ENCODE results near the gene ACBD4.
A peak's percentile ranks its signal among the peaks of the same experiment; 100 is the strongest.

ACBD4 gene, protein sequence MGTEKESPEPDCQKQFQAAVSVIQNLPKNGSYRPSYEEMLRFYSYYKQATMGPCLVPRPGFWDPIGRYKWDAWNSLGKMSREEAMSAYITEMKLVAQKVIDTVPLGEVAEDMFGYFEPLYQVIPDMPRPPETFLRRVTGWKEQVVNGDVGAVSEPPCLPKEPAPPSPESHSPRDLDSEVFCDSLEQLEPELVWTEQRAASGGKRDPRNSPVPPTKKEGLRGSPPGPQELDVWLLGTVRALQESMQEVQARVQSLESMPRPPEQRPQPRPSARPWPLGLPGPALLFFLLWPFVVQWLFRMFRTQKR

DNA sequence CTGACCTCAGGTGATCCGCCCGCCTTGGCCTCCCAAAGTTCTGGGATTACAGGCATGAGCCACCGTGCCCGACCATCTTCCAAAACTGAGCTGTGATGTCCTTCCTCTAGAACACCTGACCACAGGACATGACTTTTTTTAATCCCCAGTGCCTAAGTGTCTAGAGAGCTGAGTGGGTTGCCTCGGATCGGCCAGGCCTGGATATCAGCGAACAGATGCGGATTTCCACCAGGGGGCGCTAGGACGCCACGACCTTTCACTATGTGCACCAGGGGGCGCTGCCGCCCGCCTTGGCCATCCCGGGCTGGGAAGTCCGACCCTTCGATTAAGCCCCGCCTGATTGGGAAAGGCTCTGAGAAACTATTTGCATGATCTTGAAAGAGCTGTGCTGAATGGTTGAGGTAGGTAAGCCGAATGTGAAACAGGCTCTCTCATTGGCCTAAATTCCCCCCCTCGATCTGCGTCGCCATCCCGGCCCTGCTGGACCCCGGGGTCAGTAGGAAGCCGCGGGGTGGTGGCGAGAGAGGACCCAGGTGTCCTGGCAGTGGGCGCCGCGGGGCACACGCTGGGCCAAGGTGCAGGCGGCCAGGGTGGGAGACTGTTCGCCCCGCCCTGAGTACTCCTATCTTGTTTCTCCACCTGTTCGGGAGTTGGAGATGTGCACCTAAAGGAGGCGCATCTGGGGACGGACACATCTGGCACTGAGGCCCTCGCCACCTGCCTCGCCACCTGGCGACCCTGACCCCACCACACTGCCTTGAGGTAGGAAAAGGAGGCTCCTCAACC, at the start of gene ACBD4:
Gene ACBD4, plus strand, starts transcription at position 496 of the 786 bp plus-strand sequence. CDS start 458 bp downstream, outside the sequence.
- peak; percentile 74 for DNase-seq

DNA sequence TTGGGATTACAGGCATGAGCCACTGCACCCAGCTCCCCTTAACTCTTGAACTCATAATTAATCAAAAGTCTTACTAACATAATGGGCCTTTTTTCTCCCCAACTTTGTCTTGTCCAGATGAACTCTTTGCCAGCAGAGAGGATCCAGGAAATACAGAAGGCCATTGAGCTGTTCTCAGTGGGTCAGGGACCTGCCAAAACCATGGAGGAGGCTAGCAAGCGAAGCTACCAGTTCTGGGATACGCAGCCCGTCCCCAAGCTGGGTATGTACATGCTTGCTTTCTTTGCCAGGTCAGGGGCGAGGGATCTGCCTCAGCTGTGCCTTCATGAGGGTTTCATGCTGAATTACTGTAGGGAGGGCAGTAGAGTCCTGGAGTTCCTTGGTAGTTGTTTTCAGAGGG, 49.1 kb upstream of the ACBD4 start:
- no peak for DNase-seq

DNA sequence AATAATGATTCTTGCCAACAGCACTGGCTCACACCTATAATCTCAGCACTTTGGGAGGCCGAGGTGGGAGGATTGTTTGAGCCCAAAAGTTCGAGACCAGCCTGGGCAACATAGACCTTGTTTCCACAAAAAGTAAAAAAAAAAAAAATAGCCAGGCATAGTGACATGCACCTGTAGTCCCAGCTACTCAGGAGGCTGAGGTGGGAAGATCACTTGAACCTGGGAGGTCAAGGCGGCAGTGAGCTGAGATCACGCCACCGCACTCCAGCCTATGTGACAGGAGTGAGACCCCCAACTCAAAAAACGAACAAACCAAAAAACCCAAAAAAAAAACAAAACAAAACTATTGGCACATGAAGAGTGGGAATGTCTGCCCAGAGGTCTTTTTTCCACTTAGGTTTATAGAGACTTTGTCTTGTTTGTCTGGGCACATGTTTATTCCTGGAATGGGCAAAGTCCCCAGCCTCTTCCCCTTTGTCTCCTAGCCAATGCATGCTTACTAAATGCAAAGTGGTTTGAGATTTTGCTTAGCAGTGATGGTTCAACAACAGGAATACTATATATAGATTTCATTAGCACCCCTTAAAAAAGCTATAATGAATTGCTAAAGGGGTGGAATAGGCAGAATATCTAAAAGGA, 48.5 kb upstream of the ACBD4 start:
- DNase-seq, result no peak

DNA sequence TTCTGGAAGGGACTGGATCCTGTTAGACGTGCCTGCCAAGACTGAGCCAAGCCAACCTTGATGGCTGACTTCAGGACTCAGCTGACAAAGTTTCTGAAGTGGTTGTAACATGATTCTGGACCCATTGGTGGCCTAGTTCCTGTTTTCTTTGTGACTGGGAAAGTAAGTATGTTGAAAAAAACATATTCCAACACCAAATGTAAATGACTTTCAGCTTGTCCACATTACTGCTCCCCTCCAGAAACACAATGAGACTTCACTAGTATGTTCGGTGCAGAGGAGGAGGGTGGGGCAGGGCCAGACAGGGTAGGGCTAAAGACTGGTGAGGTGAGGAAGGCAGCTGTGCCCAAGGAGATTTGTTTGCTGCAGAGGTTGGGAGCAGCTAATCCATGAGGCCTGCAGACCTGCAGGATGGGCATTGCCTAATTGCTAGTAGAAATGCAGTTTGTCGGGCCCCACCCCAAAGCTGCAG, 47.9 kb upstream of the ACBD4 start:
- no peak for DNase-seq

DNA sequence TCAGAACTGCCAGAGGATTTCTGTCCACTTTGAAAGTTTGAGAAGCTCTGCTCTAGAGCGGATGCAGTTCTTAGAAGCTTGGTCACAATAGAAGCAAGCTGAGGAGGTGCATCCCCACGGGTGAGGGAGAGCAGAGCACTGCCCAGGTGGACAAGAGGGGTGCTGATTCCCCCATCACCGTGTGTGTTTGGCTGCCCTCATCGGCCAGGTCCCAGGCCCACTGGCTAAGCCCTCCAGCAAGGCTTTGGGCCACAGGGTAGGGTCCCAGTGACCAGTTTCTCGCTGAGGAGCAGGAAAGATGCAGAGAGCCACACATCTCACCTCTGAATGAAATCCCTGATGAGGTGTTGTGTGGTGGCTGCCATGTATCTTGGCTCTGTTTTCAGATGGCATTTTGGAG, 47.5 kb upstream of the ACBD4 start:
- no peak for DNase-seq

DNA sequence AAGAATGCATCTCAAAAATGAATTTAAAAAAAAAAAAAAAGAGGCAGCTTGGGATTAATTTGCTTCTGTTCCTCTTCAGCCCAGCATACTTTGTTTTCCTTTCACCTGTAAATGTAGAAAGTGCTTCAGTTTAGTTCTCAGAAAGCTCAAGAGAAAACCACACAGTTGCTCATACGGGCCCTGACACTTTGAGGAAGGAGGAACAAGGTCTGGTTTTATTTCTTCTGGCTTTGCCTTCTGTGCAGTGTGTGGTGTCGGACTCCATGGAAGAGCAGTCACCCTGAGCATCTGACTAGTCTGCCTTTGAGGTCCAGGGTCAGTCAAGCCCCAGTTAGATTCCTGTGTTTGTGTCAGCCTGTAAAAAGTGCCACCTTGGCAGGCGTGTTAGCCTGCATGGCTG, 46.7 kb upstream of the ACBD4 start:
- no peak for DNase-seq

DNA sequence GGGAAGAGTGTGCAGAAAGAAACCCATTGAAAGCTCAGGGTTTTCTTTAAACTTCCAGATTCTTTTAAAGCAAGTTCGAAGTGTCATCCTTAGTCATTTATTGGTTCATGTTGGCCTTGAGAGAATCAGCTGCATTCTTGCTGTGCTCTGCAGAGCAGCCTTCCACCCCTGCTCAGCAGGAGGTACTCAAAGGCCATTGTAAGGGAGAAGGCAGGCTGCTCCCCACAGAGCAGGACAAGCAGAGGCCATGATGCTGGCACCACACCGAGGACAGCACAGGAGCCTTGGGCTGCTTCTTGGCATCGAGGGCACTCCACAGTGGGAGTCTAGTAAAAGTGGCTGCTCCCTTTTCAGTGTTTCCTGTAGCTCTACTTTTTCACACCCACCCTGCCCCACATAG, 44.8 kb upstream of the ACBD4 start:
- DNase-seq, result no peak

DNA sequence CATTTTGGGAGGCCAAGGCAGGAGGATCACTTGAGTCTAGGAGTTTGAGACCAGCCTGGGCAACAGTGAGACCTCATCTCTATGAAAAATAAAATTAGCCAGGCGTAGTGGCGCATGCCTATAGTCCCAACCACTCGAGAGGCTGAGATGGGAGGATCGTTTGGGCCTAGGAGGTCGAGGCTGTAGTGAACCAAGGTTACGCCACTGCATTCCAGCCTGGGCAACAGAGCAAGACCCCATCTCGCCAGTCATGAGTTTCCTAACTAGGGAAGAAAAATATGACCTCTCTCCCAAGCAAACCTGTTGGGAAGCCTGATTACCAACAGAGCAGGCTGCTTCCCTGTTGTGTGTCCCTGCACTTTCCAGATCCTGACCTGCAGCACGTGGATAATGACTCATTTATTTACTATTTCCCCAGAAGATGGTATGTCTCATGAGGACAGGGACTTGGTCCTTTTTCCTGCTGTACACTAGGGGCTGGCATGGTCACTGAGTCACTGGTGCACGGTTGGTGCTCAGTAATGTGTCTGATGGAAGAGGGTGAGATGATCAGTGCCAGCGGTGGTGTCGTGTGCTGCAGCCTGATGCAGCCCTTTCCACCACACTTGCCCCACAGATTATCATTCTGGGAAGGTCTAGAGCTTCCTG, 43.6 kb upstream of the ACBD4 start:
- DNase-seq, result no peak

DNA sequence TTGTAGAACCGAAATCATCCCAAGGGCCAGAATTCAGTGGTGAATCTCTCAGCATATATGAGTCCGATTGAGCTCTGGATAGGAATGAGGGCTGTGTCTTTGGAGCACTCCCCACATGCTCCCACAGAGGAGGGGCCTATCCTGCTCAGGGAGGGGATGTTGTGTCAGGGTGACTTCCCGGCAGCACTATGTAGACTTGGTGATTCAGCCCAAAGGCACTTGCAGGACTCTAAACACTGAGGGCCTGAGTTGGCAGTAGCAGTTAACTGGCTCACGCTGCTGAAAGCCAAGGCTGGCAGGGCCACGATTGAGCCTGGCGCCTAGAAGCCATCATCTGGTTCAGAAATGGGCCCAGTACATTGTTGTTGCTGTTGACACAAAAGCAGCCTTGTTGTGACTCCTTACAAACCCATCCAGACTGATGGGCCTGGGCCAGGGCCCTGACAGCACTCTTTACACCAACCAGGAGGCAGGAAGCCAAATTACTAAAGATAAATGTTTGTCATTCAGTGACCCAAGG, 42.5 kb upstream of the ACBD4 start:
- no peak for DNase-seq

DNA sequence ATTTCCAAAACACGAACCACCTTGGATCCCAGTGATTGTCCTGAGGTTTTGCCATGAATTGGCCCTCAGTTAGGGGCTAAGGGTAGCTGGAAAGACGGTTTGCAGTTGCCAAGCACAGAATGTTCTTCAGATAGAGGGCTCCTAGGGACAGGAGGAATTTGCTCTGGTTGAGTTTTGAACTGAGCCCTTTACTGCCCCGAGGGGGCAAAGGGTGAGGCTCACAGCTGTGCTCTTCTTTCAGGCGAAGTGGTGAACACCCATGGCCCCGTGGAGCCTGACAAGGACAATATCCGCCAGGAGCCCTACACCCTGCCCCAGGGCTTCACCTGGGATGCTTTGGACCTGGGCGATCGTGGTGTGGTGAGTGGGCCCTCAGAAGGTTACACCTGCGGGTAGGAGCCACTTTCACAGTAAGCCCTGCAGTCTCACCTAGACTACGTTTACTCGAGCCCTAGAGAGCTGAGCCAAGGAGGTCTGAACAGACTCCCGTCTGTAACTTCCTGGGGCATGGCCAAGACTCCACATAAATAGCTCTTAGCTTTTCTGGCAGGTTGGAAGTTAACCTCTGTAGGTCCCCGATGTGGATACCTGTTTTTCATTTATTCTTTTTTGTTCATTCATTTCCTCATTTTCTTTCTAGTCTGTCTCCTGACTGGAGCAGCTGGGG, 41.9 kb upstream of the ACBD4 start:
- no peak for DNase-seq

DNA sequence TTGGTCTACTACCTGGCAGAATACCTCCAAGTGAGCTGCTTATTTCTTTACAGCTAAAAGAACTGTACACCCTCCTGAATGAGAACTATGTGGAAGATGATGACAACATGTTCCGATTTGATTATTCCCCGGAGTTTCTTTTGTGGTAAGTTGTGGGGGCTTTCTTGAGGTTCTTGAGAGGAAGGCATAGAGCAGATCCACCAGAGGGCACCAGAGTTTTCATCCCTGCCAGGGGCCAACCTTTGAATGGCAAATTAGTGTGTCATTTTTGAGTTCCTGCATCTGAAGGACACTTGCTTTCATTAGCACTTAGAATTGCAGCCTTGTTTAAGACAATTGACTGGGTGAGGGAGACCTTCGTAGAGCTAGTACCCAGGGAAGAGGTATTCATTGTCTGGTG, 39.3 kb upstream of the ACBD4 start:
- no peak for DNase-seq

DNA sequence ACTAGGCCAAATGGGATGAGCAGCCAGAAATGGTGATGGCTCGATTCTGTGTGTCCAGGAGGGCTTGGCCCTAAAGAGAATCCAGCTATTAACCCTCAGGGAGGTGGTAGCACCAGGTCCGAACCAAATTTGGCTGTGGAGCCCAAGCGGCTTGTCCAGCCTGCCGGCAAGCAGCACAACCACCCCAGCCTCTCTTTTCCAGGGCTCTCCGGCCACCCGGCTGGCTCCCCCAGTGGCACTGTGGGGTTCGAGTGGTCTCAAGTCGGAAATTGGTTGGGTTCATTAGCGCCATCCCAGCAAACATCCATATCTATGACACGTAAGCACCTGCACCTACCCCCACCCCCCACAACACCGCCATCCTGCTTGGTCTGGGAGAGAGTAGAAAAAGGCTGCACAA, 38.6 kb upstream of the ACBD4 start:
- no peak for DNase-seq

DNA sequence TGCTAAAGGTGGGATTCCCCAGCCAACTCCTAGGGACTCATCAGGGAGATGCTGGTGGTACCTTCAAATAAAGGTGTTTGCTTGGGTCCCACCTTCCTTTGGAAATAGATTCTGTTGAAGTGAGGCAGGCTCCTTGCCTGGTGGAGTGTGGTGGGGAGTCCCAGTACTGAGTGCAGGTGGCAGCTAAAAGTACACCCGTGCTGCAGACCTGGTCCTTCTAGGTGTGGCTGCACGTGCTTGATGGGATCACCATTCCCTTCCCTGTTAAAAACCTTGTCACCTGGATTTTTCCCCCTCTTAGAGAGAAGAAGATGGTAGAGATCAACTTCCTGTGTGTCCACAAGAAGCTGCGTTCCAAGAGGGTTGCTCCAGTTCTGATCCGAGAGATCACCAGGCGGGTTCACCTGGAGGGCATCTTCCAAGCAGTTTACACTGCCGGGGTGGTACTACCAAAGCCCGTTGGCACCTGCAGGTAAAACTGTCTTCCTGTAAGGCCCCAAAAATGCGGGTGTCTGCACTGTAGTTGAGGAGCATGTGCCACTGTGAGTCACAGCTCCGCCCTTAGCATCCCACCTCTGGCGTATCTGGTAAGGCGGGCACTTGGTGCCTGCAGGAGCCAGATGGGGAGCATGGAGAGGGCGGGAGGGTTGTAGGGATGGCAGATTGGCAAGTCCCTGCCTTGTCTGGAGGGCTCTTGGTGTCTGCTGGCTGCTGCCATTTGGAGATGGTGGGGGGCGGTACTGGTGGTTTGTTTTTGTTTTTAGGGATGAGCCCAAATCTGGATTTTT, 37.2 kb upstream of the ACBD4 start:
- DNase-seq, result no peak

DNA sequence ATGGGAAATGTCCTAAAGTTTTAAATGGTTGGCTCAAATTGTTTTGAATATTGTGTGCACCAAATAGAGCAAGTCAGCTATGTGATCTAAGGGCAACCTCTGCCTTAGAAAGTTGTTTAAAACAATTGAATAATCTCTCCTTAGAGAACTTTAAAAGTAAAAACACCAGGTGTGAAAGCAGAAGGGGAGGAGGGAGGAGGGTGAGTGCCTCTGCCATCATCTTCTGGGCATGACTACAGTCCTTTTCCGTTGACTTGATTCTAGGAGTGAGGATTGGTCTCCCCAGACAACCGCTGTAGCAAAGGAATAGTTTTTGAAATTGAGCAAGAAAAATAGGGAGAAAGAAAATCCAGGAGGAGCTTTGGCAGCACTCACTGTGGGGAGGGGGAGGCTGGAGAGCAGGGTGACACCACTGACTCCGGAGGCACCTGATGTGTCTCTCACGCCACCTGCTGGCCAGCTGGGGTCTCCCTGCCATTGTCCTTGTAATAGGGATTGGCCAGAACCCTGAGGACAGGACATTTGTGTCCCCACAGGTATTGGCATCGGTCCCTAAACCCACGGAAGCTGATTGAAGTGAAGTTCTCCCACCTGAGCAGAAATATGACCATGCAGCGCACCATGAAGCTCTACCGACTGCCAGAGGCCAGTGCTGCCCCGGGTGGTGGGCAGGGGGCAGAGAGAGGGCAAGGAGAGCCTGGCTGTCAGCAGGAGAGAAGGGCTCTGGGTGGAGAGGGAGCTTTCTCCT, 36.4 kb upstream of the ACBD4 start:
- DNase-seq, result peak; percentile 3

DNA sequence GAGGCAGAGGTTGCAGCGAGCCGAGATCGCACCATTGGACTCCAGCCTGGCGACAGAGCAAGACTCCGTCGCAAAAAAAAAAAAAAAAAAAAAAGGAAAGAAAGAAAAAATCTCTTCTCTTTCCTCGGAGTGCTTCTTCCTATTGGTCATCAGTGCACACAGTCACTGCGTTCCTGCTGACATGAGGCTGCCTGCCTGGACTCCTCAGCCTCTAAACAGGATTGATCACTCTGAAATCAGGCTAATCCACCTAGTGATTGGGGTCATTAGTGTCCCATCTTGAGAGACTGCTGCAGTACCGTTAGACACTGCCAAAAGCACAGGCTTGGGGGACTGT, 34.0 kb upstream of the ACBD4 start:
- no peak for DNase-seq

DNA sequence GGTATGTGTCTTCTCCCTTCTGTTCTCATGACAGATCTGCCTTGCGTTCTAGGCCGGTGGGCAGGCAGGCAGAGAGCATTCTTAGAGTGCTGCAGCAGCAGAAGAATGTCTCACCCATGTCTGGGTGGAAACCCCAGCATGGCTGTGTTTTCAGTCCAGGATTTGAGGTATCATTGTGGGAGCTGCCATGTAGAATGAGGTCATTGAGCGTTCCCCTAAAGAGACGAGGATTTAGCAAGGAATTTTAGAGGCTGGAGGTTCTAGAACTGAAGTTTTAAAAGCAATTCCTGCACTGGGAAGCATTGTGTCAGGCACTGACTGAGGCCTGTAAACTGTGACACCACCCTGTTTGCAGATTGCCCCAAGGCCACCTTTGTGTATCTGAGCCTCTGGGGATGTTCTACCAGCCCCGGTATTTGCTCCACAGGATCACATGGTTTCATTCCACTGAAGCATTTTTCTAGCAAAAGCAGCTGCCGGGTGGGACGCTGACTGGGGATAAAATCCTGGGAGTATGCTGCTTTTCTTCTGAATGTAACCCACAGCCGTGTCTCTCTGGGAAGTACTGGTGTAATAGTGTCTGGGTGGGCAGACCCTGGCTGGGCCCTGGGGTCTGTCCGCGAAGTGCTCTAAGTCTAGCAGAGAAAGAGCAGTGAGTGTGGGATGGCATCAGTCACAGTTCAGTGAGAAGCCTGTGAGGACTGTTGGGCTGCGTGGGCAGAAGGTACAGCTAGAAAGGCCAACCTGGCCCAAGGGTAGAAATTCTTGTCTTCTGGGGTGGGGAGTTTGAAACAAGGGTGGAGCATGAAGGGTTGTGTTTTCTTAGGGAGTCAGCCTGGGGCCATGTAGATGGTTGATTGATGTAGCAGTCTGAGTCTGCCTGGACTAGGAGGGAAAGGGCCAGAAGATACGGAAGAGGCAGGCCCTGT, 33.3 kb upstream of the ACBD4 start:
- DNase-seq, result no peak

DNA sequence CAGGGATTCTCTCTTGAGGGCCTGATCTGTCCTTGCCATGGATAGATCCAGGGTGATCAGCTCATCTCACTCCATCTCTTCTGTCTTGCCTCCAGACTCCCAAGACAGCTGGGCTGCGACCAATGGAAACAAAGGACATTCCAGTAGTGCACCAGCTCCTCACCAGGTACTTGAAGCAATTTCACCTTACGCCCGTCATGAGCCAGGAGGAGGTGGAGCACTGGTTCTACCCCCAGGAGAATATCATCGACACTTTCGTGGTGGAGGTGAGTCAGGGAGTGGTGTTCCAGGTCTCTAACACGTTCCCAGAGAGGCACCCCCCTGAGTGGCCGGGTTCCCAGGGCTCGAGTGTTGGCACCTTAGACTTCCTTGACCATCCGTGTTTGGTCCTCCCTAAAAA, 32.6 kb upstream of the ACBD4 start:
- DNase-seq, result no peak

DNA sequence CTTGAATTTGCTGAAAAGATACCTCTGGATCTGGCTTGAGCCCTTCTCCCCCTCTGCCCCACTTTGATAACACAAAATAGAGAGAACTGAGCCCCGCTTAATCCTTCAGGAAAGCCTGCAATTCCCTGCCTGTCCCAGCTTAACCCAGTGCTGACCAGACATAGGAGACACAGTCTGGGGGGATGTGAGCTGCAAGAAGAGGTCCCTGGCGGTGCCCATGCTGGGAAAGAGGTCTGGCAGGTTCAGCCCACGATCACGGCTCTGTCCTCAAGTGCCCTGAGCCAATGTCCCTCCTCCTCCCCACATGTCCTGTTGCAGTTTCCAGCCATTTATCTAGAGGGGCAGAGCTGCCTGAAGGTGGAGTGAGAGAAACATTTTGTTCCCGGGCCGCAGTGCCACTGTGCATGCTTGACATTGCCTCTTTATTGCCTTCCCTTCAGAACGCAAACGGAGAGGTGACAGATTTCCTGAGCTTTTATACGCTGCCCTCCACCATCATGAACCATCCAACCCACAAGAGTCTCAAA, 32.2 kb upstream of the ACBD4 start:
- DNase-seq, result no peak

DNA sequence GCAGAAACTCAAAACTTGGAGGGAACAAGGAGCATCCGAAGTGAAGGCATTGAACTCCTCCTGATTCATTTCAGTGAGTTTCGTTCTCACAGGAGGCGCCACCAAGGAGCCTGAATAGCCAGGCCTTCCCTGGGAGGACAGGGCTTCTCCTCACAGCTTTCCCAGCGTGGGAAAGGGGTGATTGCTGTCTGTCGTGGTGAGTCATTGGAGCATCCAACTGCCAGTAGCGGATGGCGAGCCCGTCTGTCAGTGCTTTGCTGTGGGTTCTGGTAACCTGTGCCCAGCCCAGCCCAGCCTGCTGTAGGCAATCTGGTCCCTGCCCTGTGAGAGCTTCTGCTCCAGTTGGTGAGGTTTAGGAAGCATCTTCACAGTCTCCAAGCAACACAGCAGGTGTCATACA, 31.5 kb upstream of the ACBD4 start:
- no peak for DNase-seq

DNA sequence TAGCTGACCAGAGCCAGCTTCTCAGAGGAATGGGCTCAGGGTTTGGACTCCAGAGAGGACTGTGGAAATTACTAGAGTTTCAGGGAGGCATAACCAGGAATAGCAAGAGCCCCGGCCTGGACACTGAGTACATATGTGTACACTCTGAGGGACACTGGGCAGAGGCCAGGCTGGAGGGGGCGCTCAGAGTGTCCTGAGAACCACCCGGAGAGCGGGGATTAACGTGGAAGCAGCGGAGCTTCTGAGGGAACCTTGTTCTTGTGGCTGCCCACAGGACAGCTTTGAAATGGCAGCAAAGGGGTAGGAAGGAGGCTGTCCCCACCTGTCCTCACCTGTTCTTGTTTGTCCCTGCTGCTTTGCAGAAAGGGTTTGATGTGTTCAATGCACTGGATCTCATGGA, 31.0 kb upstream of the ACBD4 start:
- DNase-seq, result no peak

Data from NCI-H1417 treated with DMSO at 0.1 percent for 48 hours (cell line).